ENCODE results near the gene PTPRR. TPM values are rescaled to one million over a fixed set of nuclear protein-coding genes. Genes with fewer than 3 reads are reported as not detected.

PTPRR gene
- total and polyA plus RNA-seq, 2 donors (not counting 1 experiment from before 2014, with no cell fraction given) = not detected

GRCh38 chr12:70842942-70843341 lies 77.6 kb downstream of the PTPRR start:
- Histone ChIP-seq H3K4me3 (ENCODE audit: control extremely low read depth in 1 of 5, extremely low read depth in 1 of 5, insufficient read depth in 1 of 5, low read depth in 2 of 5, low read length in 4 of 5) (no peak overlapping the region), H3K4me1 (ENCODE audit: control insufficient read depth in 2 of 2, insufficient read depth in 2 of 2, low read length in 2 of 2) (no peaks in the 10 kb centered on the region), H3K4me2 (replicated peaks; ENCODE audit: low read depth, low read length, poor library complexity, severe bottlenecking) (no peak overlapping the region), H3K9me3 (ENCODE audit: control extremely low read depth in 1 of 3, control insufficient read depth in 2 of 3, insufficient read depth in 1 of 3, low read length in 2 of 3) (no peaks in the 10 kb centered on the region), H3K79me2 (ENCODE audit: control insufficient read depth, insufficient read depth, low read length) (no peaks in the 10 kb centered on the region), H2AFZ (ENCODE audit: insufficient read depth, low read depth, low read length, poor library complexity, severe bottlenecking) (no peak overlapping the region), H4K20me1 (ENCODE audit: control insufficient read depth, insufficient read depth, low read length, poor library complexity, severe bottlenecking) (no peaks in the 10 kb centered on the region), H3K36me3 (replicated peaks in 1 of 2; ENCODE audit: control extremely low read depth in 1 of 2, control insufficient read depth in 1 of 2, extremely low read depth in 1 of 2, insufficient read depth in 2 of 2, low read length in 1 of 2) (no peaks in the 10 kb centered on the region), H3K9ac (ENCODE audit: low read length) (no peak overlapping the region), H3K27me3 (replicated peaks in 1 of 4; ENCODE audit: control extremely low read depth in 1 of 4, control insufficient read depth in 3 of 4, insufficient read depth in 4 of 4, low read length in 3 of 4) (no peaks in the 10 kb centered on the region), H3K27ac (ENCODE audit: low read length in 2 of 2) (no peak overlapping the region)
- intact Hi-C loops (cut with micrococcal nuclease) = no loop called here
- H3K4me3 Mint-ChIP-seq = no peak overlapping the region
- POLR2A ChIA-PET = interaction anchor here (0.6 kb wide), 1 partner anchor 464 kb away, joined by 3 read pairs; no protein-coding TSS in a partner anchor
- TF ChIP-seq CTCF (IDR thresholded peaks at IDR 0.05) (no peak), EZH2 (IDR thresholded peaks at IDR 0.05; ENCODE audit: borderline replicate concordance, insufficient read depth, low read depth, low read length, poor library complexity, severe bottlenecking) (no peak)
- H3K27me3 Mint-ChIP-seq = no peaks in the 10 kb centered on the region
- ATAC-seq (ENCODE audit: low read depth) (no peak), DNase-seq (no peak)
- CTCF ChIA-PET = no interaction called here
- no CpG with 5 or more reads among the region's 1 CpG for whole genome bisulfite sequencing (ENCODE audit: insufficient coverage)
- no peak overlapping the region for H3K27ac Mint-ChIP-seq
- no peaks in the 10 kb centered on the region for H3K4me1 Mint-ChIP-seq
- no peaks in the 10 kb centered on the region for H3K9me3 Mint-ChIP-seq (ENCODE audit: insufficient read depth)

- WGBS (ENCODE audit: insufficient coverage) = 100% methylated on average over 1 of the region's 1 CpG
- H3K4me2 ChIP-seq (replicated peaks; ENCODE audit: low read depth, low read length, poor library complexity, severe bottlenecking) = no peak overlapping the region
- H3K4me1 Mint-ChIP-seq = no peaks in the 10 kb centered on the region
- DNase-seq (no peak), ATAC-seq (ENCODE audit: low read depth) (no peak)
- no peaks in the 10 kb centered on the region for H4K20me1 ChIP-seq (ENCODE audit: control insufficient read depth, insufficient read depth, low read length, poor library complexity, severe bottlenecking)
- H3K79me2 ChIP-seq (ENCODE audit: control insufficient read depth, insufficient read depth, low read length) = no peaks in the 10 kb centered on the region
- no peak overlapping the region for H3K27ac ChIP-seq (ENCODE audit: low read length in 2 of 2)
- no peak for TF ChIP-seq EZH2 (IDR thresholded peaks at IDR 0.05; ENCODE audit: borderline replicate concordance, insufficient read depth, low read depth, low read length, poor library complexity, severe bottlenecking)
- no peak for TF ChIP-seq CTCF (IDR thresholded peaks at IDR 0.05)
- no peaks in the 10 kb centered on the region for H3K27me3 Mint-ChIP-seq
- H3K9me3 Mint-ChIP-seq (ENCODE audit: insufficient read depth) = no peaks in the 10 kb centered on the region
- H3K9ac ChIP-seq (ENCODE audit: low read length) = no peak overlapping the region
- H3K27me3 ChIP-seq (replicated peaks in 1 of 4; ENCODE audit: control extremely low read depth in 1 of 4, control insufficient read depth in 3 of 4, insufficient read depth in 4 of 4, low read length in 3 of 4) = no peaks in the 10 kb centered on the region
- no peak overlapping the region for H2AFZ ChIP-seq (ENCODE audit: insufficient read depth, low read depth, low read length, poor library complexity, severe bottlenecking)
- H3K27ac Mint-ChIP-seq = no peak overlapping the region
- ChIA-PET POLR2A (no interaction called here), CTCF (no interaction called here)
- H3K4me3 ChIP-seq (ENCODE audit: control extremely low read depth in 1 of 5, extremely low read depth in 1 of 5, insufficient read depth in 1 of 5, low read depth in 2 of 5, low read length in 4 of 5) = no peak overlapping the region
- no peaks in the 10 kb centered on the region for H3K36me3 ChIP-seq (replicated peaks in 1 of 2; ENCODE audit: control extremely low read depth in 1 of 2, control insufficient read depth in 1 of 2, extremely low read depth in 1 of 2, insufficient read depth in 2 of 2, low read length in 1 of 2)
- H3K4me3 Mint-ChIP-seq = no peak overlapping the region
- H3K9me3 ChIP-seq (ENCODE audit: control extremely low read depth in 1 of 3, control insufficient read depth in 2 of 3, insufficient read depth in 1 of 3, low read length in 2 of 3) = no peaks in the 10 kb centered on the region
- no peaks in the 10 kb centered on the region for H3K4me1 ChIP-seq (ENCODE audit: control insufficient read depth in 2 of 2, insufficient read depth in 2 of 2, low read length in 2 of 2)
- intact Hi-C loops (cut with micrococcal nuclease) = no loop called here
Measured at GRCh38 chr12:70842136-70842535, 78.4 kb downstream of the PTPRR start.

Measured in B cell (primary cell).